ENCODE data around the gene DMRT3. TPM values are rescaled to one million over a fixed set of nuclear protein-coding genes. Genes with fewer than 3 reads are reported as not detected.

Gene DMRT3
- total RNA-seq, 1 experiment from 2014 or later, result not detected

- Mint-ChIP-seq H3K27me3 (ENCODE audit: insufficient read depth, unreplicated experiment) (peaks cover 6% of the 10 kb centered on the region), H3K36me3 (ENCODE audit: insufficient read depth, unreplicated experiment) (no peaks in the 10 kb centered on the region), H3K27ac (ENCODE audit: unreplicated experiment) (no peak overlapping the region), H3K4me3 (ENCODE audit: unreplicated experiment) (no peak overlapping the region), H3K4me1 (ENCODE audit: low read depth, unreplicated experiment) (no peaks in the 10 kb centered on the region), H3K9me3 (ENCODE audit: unreplicated experiment) (no peaks in the 10 kb centered on the region)
- CTCF ChIA-PET, result no interaction called here
- POLR2A ChIA-PET, result no interaction called here
- Histone ChIP-seq H3K4me3 (ENCODE audit: low read depth, low read length) (no peak overlapping the region), H3K9me3 (no peaks in the 10 kb centered on the region), H3K4me1 (no peaks in the 10 kb centered on the region), H3K36me3 (ENCODE audit: control insufficient read depth, insufficient read depth, low read length) (no peaks in the 10 kb centered on the region), H3K27me3 (replicated peaks; ENCODE audit: control insufficient read depth, insufficient read depth, low read length) (no peaks in the 10 kb centered on the region; the same call in none of the 2 replicates)
- no peak for DNase-seq
- no TSS peak for BruUV-seq (replicated peaks)
- no peak for TF ChIP-seq CTCF (IDR thresholded peaks at IDR 0.05; ENCODE audit: insufficient read depth in 1 of 2, low read depth in 1 of 2, low read length in 1 of 2, severe bottlenecking in 1 of 2, unreplicated experiment in 1 of 2)
- intact Hi-C loops (cut with micrococcal nuclease; ENCODE audit: unreplicated experiment), result no loop called here
Observed at GRCh38 chr9:994005-994404, 17.6 kb downstream of the DMRT3 start.

GRCh38 chr9:995192-995591 is 18.7 kb downstream of the DMRT3 start:
- no peaks in the 10 kb centered on the region; the same call in none of the 2 replicates for H3K27me3 ChIP-seq (replicated peaks; ENCODE audit: control insufficient read depth, insufficient read depth, low read length)
- H3K36me3 ChIP-seq (ENCODE audit: control insufficient read depth, insufficient read depth, low read length), result no peaks in the 10 kb centered on the region
- H3K27me3 Mint-ChIP-seq (ENCODE audit: insufficient read depth, unreplicated experiment), result peaks cover 4% of the 10 kb centered on the region
- DNase-seq, result no peak
- no peak overlapping the region for H3K27ac Mint-ChIP-seq (ENCODE audit: unreplicated experiment)
- H3K9me3 Mint-ChIP-seq (ENCODE audit: unreplicated experiment), result no peaks in the 10 kb centered on the region
- intact Hi-C loops (cut with micrococcal nuclease; ENCODE audit: unreplicated experiment), result no loop called here
- BruUV-seq (replicated peaks), result no TSS peak
- H3K4me3 Mint-ChIP-seq (ENCODE audit: unreplicated experiment), result no peak overlapping the region
- H3K4me1 Mint-ChIP-seq (ENCODE audit: low read depth, unreplicated experiment), result no peaks in the 10 kb centered on the region
- H3K36me3 Mint-ChIP-seq (ENCODE audit: insufficient read depth, unreplicated experiment), result no peaks in the 10 kb centered on the region
- no peak for TF ChIP-seq CTCF (IDR thresholded peaks at IDR 0.05; ENCODE audit: insufficient read depth in 1 of 2, low read depth in 1 of 2, low read length in 1 of 2, severe bottlenecking in 1 of 2, unreplicated experiment in 1 of 2)
- no peak overlapping the region for H3K4me3 ChIP-seq (ENCODE audit: low read depth, low read length)
- ChIA-PET POLR2A (no interaction called here), CTCF (no interaction called here)
- H3K4me1 ChIP-seq, result no peaks in the 10 kb centered on the region
- no peaks in the 10 kb centered on the region for H3K9me3 ChIP-seq

GRCh38 chr9:995781-996180 is 19.3 kb downstream of the DMRT3 start:
- no peak for DNase-seq
- no peaks in the 10 kb centered on the region for H3K4me1 Mint-ChIP-seq (ENCODE audit: low read depth, unreplicated experiment)
- Histone ChIP-seq H3K27me3 (replicated peaks; ENCODE audit: control insufficient read depth, insufficient read depth, low read length) (no peaks in the 10 kb centered on the region; the same call in 1 of the 2 replicates), H3K4me3 (ENCODE audit: low read depth, low read length) (no peak overlapping the region), H3K9me3 (no peaks in the 10 kb centered on the region), H3K4me1 (no peaks in the 10 kb centered on the region), H3K36me3 (ENCODE audit: control insufficient read depth, insufficient read depth, low read length) (no peaks in the 10 kb centered on the region)
- H3K4me3 Mint-ChIP-seq (ENCODE audit: unreplicated experiment), result no peak overlapping the region
- H3K27ac Mint-ChIP-seq (ENCODE audit: unreplicated experiment), result no peak overlapping the region
- no peaks in the 10 kb centered on the region for H3K9me3 Mint-ChIP-seq (ENCODE audit: unreplicated experiment)
- H3K27me3 Mint-ChIP-seq (ENCODE audit: insufficient read depth, unreplicated experiment), result peaks cover 4% of the 10 kb centered on the region
- no peak for TF ChIP-seq CTCF (IDR thresholded peaks at IDR 0.05; ENCODE audit: insufficient read depth in 1 of 2, low read depth in 1 of 2, low read length in 1 of 2, severe bottlenecking in 1 of 2, unreplicated experiment in 1 of 2)
- intact Hi-C loops (cut with micrococcal nuclease; ENCODE audit: unreplicated experiment), result no loop called here
- CTCF ChIA-PET, result no interaction called here
- H3K36me3 Mint-ChIP-seq (ENCODE audit: insufficient read depth, unreplicated experiment), result no peaks in the 10 kb centered on the region
- no TSS peak for BruUV-seq (replicated peaks)
- POLR2A ChIA-PET, result no interaction called here

Data from Caco-2 (cell line).